ENCODE measurements around the gene TAT.
"Not testable (repeated sequence)": the region's sequence is repeated elsewhere in the genome, so short reads cannot be mapped to it uniquely, and the experiment has no call there.

TAT gene

GRCh38 chr16:71610936-71611871 lies 34.3 kb upstream of the TAT start:
- TF ChIP-seq ZFX (IDR thresholded peaks at IDR 0.05) (no peak), CTCF (conservative IDR thresholded peaks at IDR 0.05) (peak; percentile 98)
- H3K27ac ChIP-seq, result no peak overlapping the region

- TF ChIP-seq CTCF (conservative IDR thresholded peaks at IDR 0.05), result no peak
- no peak for TF ChIP-seq ZFX (IDR thresholded peaks at IDR 0.05)
- no peak overlapping the region for H3K27ac ChIP-seq
Observed at GRCh38 chr16:71610447-71610846, 33.6 kb upstream of the TAT start.

- H3K27ac ChIP-seq, result no peak overlapping the region
- no peak for TF ChIP-seq ZFX (IDR thresholded peaks at IDR 0.05)
Observed at GRCh38 chr16:71609066-71609465, 32.2 kb upstream of the TAT start.

- H3K27ac ChIP-seq, result no peak overlapping the region
- TF ChIP-seq ZFX (IDR thresholded peaks at IDR 0.05), result no peak
- TF ChIP-seq CTCF (conservative IDR thresholded peaks at IDR 0.05), result no peak
Observed at GRCh38 chr16:71600822-71601221, 23.9 kb upstream of the TAT start.

- not testable (repeated sequence) for H3K27ac ChIP-seq
Observed at GRCh38 chr16:71598426-71598825, 21.5 kb upstream of the TAT start.

- peak overlapping the region; percentile 19; the same call in 1 of the 2 replicates for H3K27ac ChIP-seq
Observed at GRCh38 chr16:71595340-71595826, 18.5 kb upstream of the TAT start.

- no peak for TF ChIP-seq ZFX (IDR thresholded peaks at IDR 0.05)
- TF ChIP-seq CTCF (conservative IDR thresholded peaks at IDR 0.05), result no peak
- peak overlapping the region; percentile 53; the same call in 1 of the 2 replicates for H3K27ac ChIP-seq
Observed at GRCh38 chr16:71594000-71594646, 17.2 kb upstream of the TAT start.

- TF ChIP-seq ZFX (IDR thresholded peaks at IDR 0.05), result no peak
- TF ChIP-seq CTCF (conservative IDR thresholded peaks at IDR 0.05), result no peak
- H3K27ac ChIP-seq, result peak overlapping the region; percentile 53; the same call in 1 of the 2 replicates
Observed at GRCh38 chr16:71593048-71593999, 16.4 kb upstream of the TAT start.

Data from C4-2B (cell line).